HG03565 (cell line): ENCODE measurements around the gene CHMP4B.

ENCODE experiments used
- ATAC-seq: cut with Tn5 transposase; IDR thresholded peaks from one replicate; pipeline ENCODE4 v1.9.1; 2021; ENCODE audit warnings: mild to moderate bottlenecking, moderate library complexity; ENCODE audit not compliant: unreplicated experiment

CHMP4B gene

DNA sequence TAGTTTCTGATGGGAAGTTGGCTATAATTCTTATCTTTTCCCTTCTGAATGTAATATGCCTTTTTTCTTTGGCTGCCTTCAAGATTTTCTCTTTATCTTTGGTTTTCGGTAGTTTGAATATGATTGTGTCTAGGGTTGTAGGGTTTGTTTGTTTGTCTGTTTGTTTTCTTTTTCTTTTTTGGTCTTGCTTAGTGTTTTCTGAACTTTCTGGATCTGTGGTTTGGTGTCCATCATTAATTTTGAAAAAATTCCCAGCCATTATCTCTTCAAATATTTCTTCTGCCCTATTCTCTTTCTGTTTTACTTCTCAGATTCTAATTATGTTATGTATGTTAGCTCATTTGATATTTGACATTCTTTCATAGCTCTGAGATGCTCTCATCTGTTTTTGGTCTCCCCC lies 79.4 kb downstream of the CHMP4B start:
- ATAC-seq = no peak

GRCh38 chr20:33893314-33893713 lies 82.2 kb downstream of the CHMP4B start:
- ATAC-seq = no peak

GRCh38 chr20:33894798-33895197 lies 83.7 kb downstream of the CHMP4B start:
- no peak for ATAC-seq

- no peak for ATAC-seq
Observed at GRCh38 chr20:33896509-33896908, 85.4 kb downstream of the CHMP4B start.

- ATAC-seq = no peak
Observed at GRCh38 chr20:33897313-33897912, 86.3 kb downstream of the CHMP4B start.

GRCh38 chr20:33899106-33899505 lies 88.0 kb downstream of the CHMP4B start:
- ATAC-seq = no peak

- no peak for ATAC-seq
Observed at GRCh38 chr20:33900521-33901131, 89.5 kb downstream of the CHMP4B start.

DNA sequence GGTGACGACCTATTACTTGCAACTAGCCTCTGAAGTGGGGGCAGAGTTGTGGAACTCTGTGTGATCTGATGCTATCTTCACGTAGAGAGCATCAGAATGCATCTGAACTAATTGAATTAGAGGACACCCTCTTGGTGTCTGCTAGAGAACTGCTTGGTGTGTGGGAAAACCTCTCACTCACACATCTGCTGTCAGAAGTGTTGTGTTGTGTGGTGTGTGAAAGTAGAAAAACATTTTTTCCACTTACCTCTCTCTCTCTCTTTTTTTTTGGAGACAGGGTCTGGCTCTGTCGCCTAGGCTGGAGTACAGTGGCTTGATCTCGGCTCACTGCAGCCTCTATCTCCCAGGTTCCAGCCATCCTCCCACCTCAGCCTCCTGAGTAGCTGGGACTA lies 90.0 kb downstream of the CHMP4B start:
- no peak for ATAC-seq

DNA sequence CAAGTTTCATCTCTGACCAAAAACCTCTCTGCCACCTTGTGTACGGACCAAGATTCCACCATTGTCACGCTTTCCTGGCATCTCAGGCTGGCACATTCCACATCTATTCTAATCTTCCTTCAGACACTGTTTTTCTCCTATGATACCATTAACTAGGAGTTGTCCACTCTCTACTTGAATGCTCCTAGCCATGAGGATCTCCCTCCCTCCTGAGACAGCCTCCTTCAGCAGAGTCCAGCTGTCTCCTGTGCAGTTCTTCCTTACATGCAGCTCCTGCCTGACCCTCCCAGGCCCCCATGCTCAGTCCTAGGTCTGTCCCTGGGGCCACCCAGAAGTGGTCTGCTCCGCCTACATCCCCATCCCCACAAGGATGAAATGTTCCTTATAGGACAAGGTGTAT lies 90.9 kb downstream of the CHMP4B start:
- no peak for ATAC-seq
